HEK293T (cell line): ENCODE measurements around the gene MAGI3.

Experiments
- ARNT ChIP-seq: fragments of 450-650 bp; IDR thresholded peaks from 2 replicates; pipeline ENCODE4 v1.6.1; 2017; ENCODE audit warnings: mild to moderate bottlenecking
- BHLHE40 ChIP-seq: fragments of 450-650 bp; IDR thresholded peaks from 2 replicates; pipeline ENCODE4 v1.6.1; 2016; ENCODE audit warnings: mild to moderate bottlenecking, moderate library complexity, borderline replicate concordance
- CTBP1 ChIP-seq: fragments of 450-650 bp; IDR thresholded peaks from 2 replicates; pipeline ENCODE4 v1.6.1; 2016; ENCODE audit warnings: borderline replicate concordance
- ELF4 ChIP-seq: fragments of 450-650 bp; IDR thresholded peaks from 2 replicates; pipeline ENCODE4 v1.6.1; 2017; ENCODE audit warnings: antibody characterized with exemption
- FOXA1 ChIP-seq: fragments of 450-650 bp; IDR thresholded peaks from 2 replicates; pipeline ENCODE4 v1.6.1; 2016; ENCODE audit warnings: mild to moderate bottlenecking
- FOXK2 ChIP-seq: fragments of 450-650 bp; IDR thresholded peaks from 2 replicates; pipeline ENCODE4 v1.6.1; 2016; ENCODE audit warnings: mild to moderate bottlenecking
- FOXM1 ChIP-seq: fragments of 450-650 bp; IDR thresholded peaks from 2 replicates; pipeline ENCODE4 v1.6.1; 2017; ENCODE audit warnings: mild to moderate bottlenecking, borderline replicate concordance
- L3MBTL2 ChIP-seq: fragments of 450-650 bp; conservative IDR thresholded peaks from 2 replicates; pipeline ENCODE4 v1.6.1; 2016; ENCODE audit warnings: mild to moderate bottlenecking
- LEF1 ChIP-seq: fragments of 450-650 bp; IDR thresholded peaks from 2 replicates; pipeline ENCODE4 v1.6.1; 2017; ENCODE audit warnings: mild to moderate bottlenecking, borderline replicate concordance
- NFRKB ChIP-seq: fragments of 450-650 bp; IDR thresholded peaks from 2 replicates; pipeline ENCODE4 v1.6.1; 2016; ENCODE audit warnings: mild to moderate bottlenecking, moderate library complexity
- SP1 ChIP-seq: fragments of 450-650 bp; IDR thresholded peaks from 2 replicates; pipeline ENCODE4 v1.6.1; 2017
- SUZ12 ChIP-seq: fragments of 450-650 bp; IDR thresholded peaks from 2 replicates; pipeline ENCODE4 v1.6.1; 2016; ENCODE audit warnings: mild to moderate bottlenecking
- ZNF384 ChIP-seq: fragments of 450-650 bp; IDR thresholded peaks from 2 replicates; pipeline ENCODE4 v1.6.1; 2016

- TF ChIP-seq ELF4 (no peak), BHLHE40 (no peak), CTBP1 (no peak), L3MBTL2 (no peak), SP1 (no peak), FOXA1 (no peak), NFRKB (no peak), SUZ12 (no peak), FOXM1 (no peak), FOXK2 (no peak), ARNT (no peak), LEF1 (no peak), ZNF384 (no peak)
Observed at GRCh38 chr1:113452921-113453770, 62.8 kb downstream of the MAGI3 start.
